Nephron progenitor cell (in vitro differentiated cells): ENCODE measurements around the gene TMEM117.

Experiments used
- DNase-seq: peaks from one replicate; pipeline ENCODE4 v3.0.0; 2021
- H3K27ac Mint-ChIP-seq: 2 replicates; pipeline ENCODE4 v1.8.0; 2021; ENCODE audit warnings: mild to moderate bottlenecking, moderate library complexity, mixed read lengths
- H3K27me3 Mint-ChIP-seq: 2 replicates; pipeline ENCODE4 v1.8.0; 2021; ENCODE audit warnings: mild to moderate bottlenecking, low read depth, mixed read lengths; ENCODE audit not compliant: poor library complexity
- H3K36me3 Mint-ChIP-seq: 2 replicates; pipeline ENCODE4 v1.8.0; 2021; ENCODE audit warnings: low read depth, mixed read lengths
- H3K4me1 Mint-ChIP-seq: 2 replicates; pipeline ENCODE4 v1.8.0; 2021; ENCODE audit warnings: mixed read lengths
- H3K4me3 Mint-ChIP-seq: 2 replicates; pipeline ENCODE4 v1.8.0; 2021; ENCODE audit warnings: mild to moderate bottlenecking, moderate library complexity, mixed read lengths
- H3K9me3 Mint-ChIP-seq: 2 replicates; pipeline ENCODE4 v1.8.0; 2021; ENCODE audit warnings: mild to moderate bottlenecking, moderate library complexity, mixed read lengths
- CTCF ChIP-seq: fragments of 200-600 bp; sonication (generic); IDR thresholded peaks from 2 replicates; pipeline ENCODE4 v1.5.0; 2021; ENCODE audit warnings: antibody characterized with exemption

TMEM117 gene

GRCh38 chr12:44342371-44342770, 506.5 kb downstream of the TMEM117 start:
- Mint-ChIP-seq H3K27ac (no peak overlapping the region), H3K4me1 (peaks cover 6% of the 10 kb centered on the region), H3K9me3 (no peaks in the 10 kb centered on the region), H3K27me3 (no peaks in the 10 kb centered on the region), H3K36me3 (no peaks in the 10 kb centered on the region), H3K4me3 (no peak overlapping the region)
- no peak for DNase-seq
- TF ChIP-seq CTCF, result no peak

GRCh38 chr12:44347145-44347544, 511.3 kb downstream of the TMEM117 start:
- TF ChIP-seq CTCF, result no peak
- H3K27me3 Mint-ChIP-seq, result no peaks in the 10 kb centered on the region
- H3K36me3 Mint-ChIP-seq, result no peaks in the 10 kb centered on the region
- H3K4me3 Mint-ChIP-seq, result no peak overlapping the region
- peaks cover 4% of the 10 kb centered on the region for H3K4me1 Mint-ChIP-seq
- H3K9me3 Mint-ChIP-seq, result no peaks in the 10 kb centered on the region
- no peak overlapping the region for H3K27ac Mint-ChIP-seq
- no peak for DNase-seq

- no peaks in the 10 kb centered on the region for H3K4me1 Mint-ChIP-seq
- no peaks in the 10 kb centered on the region for H3K36me3 Mint-ChIP-seq
- H3K4me3 Mint-ChIP-seq, result no peak overlapping the region
- peaks cover 4% of the 10 kb centered on the region for H3K9me3 Mint-ChIP-seq
- H3K27ac Mint-ChIP-seq, result no peak overlapping the region
- no peak for DNase-seq
- no peak for TF ChIP-seq CTCF
- no peaks in the 10 kb centered on the region for H3K27me3 Mint-ChIP-seq
These were observed 521.6 kb downstream of the TMEM117 start for GRCh38 chr12:44357494-44357893.

- no peak for DNase-seq
- Mint-ChIP-seq H3K36me3 (no peaks in the 10 kb centered on the region), H3K4me3 (no peak overlapping the region)
These were observed 522.8 kb downstream of the TMEM117 start for GRCh38 chr12:44358636-44359035.

GRCh38 chr12:44362947-44363346, 527.1 kb downstream of the TMEM117 start:
- Mint-ChIP-seq H3K4me3 (no peak overlapping the region), H3K36me3 (no peaks in the 10 kb centered on the region), H3K9me3 (no peaks in the 10 kb centered on the region), H3K4me1 (no peaks in the 10 kb centered on the region), H3K27me3 (no peaks in the 10 kb centered on the region), H3K27ac (no peak overlapping the region)
- DNase-seq, result no peak
- no peak for TF ChIP-seq CTCF

More at GRCh38 chr12:44358636-44359035, 522.8 kb downstream of the TMEM117 start:
- H3K9me3 Mint-ChIP-seq, result peaks cover 4% of the 10 kb centered on the region
- H3K27ac Mint-ChIP-seq, result no peak overlapping the region
- no peaks in the 10 kb centered on the region for H3K4me1 Mint-ChIP-seq
- TF ChIP-seq CTCF, result no peak
- H3K27me3 Mint-ChIP-seq, result no peaks in the 10 kb centered on the region

- no peaks in the 10 kb centered on the region for H3K4me1 Mint-ChIP-seq
- no peak overlapping the region for H3K4me3 Mint-ChIP-seq
- no peaks in the 10 kb centered on the region for H3K27me3 Mint-ChIP-seq
- no peak for TF ChIP-seq CTCF
- no peaks in the 10 kb centered on the region for H3K9me3 Mint-ChIP-seq
- no peaks in the 10 kb centered on the region for H3K36me3 Mint-ChIP-seq
- DNase-seq, result no peak
- H3K27ac Mint-ChIP-seq, result no peak overlapping the region
These were observed 531.3 kb downstream of the TMEM117 start for GRCh38 chr12:44367136-44367535.
